HG03045 (cell line): Measurements from ENCODE around the gene CCNI.
"Not testable (repeated sequence)": the region's sequence is repeated elsewhere in the genome, so short reads cannot be mapped to it uniquely, and the experiment has no call there.

Experiments used
- ATAC-seq: cut with Tn5 transposase; IDR thresholded peaks from one replicate; pipeline ENCODE4 v1.9.1; 2021; ENCODE audit warnings: mild to moderate bottlenecking, moderate library complexity; ENCODE audit not compliant: unreplicated experiment

The CCNI gene

DNA sequence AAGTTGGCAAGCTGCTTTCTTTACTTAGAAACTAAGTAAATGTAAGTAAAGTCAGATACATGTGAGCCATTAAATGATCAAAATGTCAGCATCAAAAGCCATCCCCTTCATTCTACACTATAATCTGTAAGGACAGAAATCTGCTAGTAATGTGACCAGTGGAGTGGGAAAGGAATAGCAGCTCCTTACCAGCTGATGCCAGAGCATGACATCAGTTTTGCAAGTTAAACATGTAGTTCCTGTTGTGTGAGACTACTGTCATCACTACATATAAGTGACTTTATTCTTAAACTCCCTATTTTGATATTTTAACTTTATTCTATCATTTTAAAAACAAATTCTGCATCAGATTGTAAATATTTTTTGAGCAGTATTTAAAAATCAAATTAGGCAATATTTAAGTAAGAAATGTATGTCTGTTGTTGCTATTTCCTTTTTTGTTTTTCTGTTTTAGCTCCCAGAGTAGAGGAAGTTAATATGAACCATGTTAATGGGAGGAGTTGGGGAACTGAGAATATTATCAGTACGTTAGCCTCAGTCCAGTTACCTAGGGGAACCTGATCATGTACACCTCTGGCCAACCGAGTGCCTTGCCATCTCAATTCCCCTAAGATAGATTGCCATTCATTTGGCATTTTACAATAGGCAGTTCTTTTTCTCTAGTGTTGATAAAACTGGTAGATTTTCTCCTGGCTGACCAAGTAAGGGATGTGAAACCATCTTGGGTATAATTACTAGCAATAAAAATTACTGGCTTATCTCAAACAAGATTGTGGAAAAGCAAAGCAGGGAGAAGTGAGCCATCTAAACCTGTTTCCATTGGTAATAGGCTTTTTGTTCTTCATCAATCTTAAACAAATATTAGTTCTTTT is 34.7 kb downstream of the CCNI start:
- no peak for ATAC-seq

- no peak for ATAC-seq
Observed at GRCh38 chr4:77040270-77040669, 35.5 kb downstream of the CCNI start.

DNA sequence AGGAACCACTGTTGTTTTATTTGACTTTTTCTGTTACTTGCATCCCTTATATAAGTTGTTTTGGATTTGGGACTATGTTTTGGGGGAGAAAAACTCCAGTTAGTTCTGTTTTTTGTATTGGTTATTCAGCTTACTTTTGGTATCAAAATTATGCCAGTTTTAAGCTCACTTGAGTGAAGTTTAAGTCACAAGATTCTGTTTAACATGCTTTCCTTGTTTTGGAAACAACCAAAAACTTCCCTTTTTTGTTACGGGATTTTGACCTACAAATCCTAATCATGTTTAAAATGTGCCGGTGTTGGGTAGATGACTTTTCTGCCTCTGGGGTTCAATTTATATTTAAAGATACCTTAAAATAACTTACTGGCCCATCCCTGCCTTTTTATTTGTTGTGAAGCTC is 36.0 kb downstream of the CCNI start:
- no peak for ATAC-seq

GRCh38 chr4:77037736-77038135 is 38.1 kb downstream of the CCNI start:
- no peak for ATAC-seq

DNA sequence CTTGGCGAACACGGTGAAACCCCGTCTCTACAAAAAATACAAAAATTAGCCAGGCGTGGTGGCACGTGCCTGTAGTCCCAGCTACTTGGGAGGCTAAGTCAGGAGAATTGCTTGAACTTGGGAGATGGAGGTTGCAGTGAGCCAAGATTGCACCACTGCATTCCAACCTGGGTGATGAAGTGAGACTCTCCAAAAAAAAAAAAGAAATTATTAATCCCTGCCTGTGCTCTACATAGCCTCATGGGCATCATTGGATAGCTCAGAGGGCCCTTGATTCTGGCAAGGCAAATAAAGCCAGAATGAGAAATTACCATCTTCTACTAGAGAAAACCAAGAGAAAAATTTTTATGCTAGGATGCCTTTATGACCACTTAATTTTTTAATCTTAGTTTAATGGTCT is 38.6 kb downstream of the CCNI start:
- ATAC-seq, result not testable (repeated sequence)

GRCh38 chr4:77036206-77036605 is 39.6 kb downstream of the CCNI start:
- no peak for ATAC-seq

GRCh38 chr4:77035153-77035552 is 40.6 kb downstream of the CCNI start:
- ATAC-seq, result no peak

GRCh38 chr4:77031544-77031943 is 44.2 kb downstream of the CCNI start:
- no peak for ATAC-seq

DNA sequence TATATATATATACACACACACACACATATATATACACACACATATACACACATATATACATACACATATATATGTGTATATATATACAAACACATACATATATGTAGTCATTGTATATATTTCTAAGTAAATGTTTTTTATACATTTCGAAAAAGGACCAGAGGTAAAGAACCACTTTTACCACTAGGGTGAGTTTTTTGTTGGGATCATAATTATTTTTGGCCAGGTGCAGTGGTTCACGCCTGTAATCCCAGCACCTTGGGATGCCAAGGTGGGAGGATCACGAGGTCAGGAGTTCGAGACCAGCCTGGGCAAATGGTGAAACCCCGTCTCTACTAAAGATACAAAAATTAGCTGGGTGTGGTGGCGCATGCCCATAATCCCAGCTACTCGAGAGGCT is 46.0 kb downstream of the CCNI start:
- ATAC-seq, result not testable (repeated sequence)

DNA sequence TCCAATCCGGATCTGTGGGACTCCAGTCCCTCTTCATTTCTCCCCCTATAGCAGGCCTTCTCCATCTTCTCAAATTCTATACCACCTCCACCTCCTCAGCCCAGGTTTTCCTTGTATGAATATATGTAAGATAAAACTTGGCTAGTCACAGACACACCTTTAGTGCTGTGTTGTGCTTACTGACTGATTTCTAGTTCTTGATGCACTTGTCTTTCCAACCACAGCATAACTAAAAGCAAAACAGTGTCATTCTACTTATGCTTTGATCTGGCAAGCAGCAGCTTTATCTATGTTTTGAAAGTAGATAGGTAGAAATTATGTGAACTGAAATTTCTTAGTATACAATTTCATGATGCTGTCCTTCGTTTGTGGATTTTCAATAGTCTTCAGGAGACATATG is 47.5 kb downstream of the CCNI start:
- no peak for ATAC-seq

GRCh38 chr4:77026322-77026704 is 49.5 kb downstream of the CCNI start:
- no peak for ATAC-seq

DNA sequence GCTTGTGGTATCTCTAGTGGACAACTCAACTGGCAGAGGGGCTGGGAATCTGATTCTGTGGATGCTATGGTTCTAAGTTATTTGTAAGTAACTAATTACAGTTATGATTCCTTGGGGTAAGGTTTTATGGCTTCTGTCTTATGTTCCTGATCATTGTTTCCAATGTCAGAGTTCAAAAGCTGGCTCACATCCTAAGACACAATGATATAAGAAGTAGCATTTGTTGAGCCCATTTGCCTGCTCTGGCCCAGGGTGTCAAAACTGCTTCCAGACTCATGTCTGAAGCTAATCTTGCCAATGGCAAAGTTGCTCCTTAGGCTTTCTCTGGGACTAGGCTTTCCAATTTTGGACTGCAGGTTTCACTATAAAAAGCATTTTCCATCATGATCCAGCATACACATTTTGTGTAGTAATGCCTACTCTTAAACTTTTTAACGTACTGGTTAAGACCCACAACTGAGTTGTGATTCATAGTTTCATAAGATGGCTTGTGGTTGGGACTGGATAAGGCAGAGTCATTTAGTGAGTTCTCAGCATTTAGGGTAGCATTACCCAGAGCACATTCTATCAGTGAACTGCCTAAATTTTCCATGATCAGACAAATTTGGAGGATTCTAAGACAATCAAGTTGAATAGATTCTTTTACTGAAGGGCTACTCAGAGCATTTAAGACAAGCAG is 50.0 kb downstream of the CCNI start:
- ATAC-seq, result no peak

DNA sequence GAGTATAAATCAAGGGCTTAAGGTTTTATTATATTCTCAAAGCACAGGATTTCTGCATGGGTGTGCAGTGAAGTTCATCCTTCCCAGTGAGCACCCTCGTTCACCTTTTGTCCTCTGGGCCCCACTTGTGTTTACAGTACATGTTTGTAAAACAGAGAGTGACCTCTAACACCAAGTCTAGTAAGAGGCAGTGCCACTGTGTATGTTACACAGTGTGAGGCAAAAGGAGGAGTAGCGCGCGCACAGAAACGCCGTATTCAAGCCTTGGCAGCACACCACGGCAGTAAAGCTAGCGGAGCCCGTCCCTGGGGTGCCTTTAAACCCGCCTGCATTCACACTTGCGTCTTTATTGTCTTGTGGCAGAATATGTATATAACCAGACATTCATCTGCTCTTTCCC is 51.9 kb downstream of the CCNI start:
- ATAC-seq, result no peak

GRCh38 chr4:77022560-77023179 is 53.1 kb downstream of the CCNI start:
- ATAC-seq, result no peak

DNA sequence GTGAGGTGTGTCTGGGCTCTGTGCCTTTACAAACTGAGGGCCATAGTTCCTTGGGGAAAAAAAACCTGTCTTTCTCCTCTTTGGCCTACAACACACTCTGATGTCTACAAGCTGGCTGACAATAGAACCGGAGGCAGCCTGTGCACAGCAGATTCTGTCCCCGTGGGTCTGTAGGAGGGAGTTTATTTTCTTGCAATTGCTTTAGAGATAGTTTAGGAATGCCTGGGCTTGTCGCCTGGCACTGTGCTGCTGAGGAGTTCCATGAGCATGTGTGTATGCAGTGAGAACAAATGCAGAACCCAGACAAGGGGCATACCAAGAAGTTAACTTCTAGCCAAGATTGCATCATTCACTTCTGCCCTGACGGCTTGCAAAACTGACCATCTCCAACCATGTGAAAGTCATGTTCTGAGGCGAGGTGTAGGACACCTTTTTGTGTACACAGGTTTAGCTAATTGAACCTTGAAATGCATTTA is 54.1 kb downstream of the CCNI start:
- no peak for ATAC-seq

- ATAC-seq, result no peak
Observed at GRCh38 chr4:77020017-77020416, 55.8 kb downstream of the CCNI start.

DNA sequence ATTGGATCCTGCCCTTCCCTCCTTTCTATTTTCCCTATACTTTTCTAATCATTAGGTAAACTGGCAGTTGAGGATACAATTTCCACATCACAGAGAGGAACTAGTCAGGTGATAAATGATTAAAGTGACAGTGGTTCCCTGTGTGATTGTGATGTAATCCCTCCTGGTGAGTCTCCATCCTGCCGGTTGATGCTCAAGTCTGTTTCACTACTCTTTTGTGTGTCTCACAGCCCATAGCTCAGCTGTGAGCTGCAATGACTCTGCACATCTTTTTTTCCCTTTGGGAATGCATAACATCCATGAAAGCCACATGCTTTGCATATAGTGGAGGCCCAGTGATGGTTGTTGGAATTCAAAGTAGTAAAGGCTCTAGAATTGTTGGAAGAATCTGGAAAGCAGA is 60.4 kb downstream of the CCNI start:
- ATAC-seq, result no peak

DNA sequence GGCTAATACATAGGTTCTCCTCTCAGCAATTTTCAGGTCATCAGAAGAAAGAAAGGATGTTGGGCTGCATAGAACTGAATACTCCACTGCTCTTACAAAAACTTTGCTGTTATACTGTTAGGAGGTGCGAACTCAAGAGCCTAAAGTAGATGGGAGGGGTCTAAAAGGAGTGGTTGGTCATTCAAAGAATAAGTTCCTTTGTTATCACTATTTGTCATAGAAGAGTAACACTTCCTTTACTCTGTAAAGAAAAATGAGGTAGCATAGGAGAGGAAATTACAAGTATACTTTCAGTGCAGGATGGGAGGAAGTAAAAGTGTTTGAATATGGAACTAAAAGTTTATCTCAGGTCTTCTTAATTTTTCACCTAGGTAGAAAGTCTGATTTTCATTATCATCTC is 61.5 kb downstream of the CCNI start:
- ATAC-seq, result no peak

GRCh38 chr4:77012726-77013125 is 63.1 kb downstream of the CCNI start:
- ATAC-seq, result no peak

DNA sequence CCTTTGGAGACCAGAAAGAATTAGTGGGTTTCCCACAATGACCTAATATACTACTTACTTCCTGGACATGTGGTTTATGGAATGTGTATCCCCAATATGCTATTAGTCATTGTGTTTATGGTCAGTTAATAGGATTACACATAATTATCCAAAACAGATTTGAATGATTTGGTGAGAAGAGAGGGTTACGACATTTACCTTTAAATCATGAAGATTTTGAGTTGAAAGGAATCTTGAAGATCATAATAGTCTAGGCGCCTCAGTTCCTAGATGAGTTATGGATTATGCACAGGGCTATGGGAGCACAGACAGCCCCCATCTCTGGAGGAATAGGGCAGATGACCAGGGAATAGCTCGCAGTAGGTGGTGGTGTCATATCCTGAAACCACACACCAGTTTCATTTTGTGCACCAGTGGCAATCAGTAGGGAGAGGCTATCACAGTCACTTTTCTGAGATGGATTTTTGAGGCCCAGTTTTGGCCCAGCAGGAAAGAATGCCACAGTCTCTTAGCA is 64.9 kb downstream of the CCNI start:
- no peak for ATAC-seq

- ATAC-seq, result no peak
Observed at GRCh38 chr4:77009511-77010115, 66.2 kb downstream of the CCNI start.
